ENCODE measurements around the gene ATP12A.

DNA sequence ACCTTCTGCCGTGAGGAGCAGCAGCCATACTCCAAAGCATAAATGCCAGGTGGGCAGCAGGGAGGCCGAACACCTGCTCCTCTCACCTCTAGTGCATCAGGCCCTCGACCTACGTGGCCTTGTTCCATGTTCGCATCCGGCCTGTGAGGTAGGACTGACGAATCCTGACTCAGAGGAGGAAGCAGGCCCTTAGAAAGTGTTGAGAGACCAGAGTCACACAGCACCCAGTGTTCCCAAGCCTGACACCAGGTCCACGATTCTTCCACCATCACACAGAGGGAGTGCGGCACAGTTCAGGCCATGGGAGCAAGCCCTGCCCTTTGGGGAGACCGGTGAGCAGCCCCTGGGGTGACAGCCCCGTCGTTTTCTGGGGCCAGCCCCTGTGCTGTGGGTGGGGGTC lies 14.7 kb downstream of the ATP12A start:
- TF ChIP-seq TARDBP (IDR thresholded peaks at IDR 0.05) (no peak), SP1 (IDR thresholded peaks at IDR 0.05) (no peak), SUZ12 (IDR thresholded peaks at IDR 0.05) (no peak), LEF1 (IDR thresholded peaks at IDR 0.05; ENCODE audit: borderline replicate concordance) (no peak), BHLHE40 (IDR thresholded peaks at IDR 0.05; ENCODE audit: borderline replicate concordance) (no peak), HDGF (IDR thresholded peaks at IDR 0.05; ENCODE audit: borderline replicate concordance) (no peak), FOXA1 (IDR thresholded peaks at IDR 0.05) (no peak), NFRKB (IDR thresholded peaks at IDR 0.05) (no peak), ARNT (IDR thresholded peaks at IDR 0.05) (no peak), L3MBTL2 (conservative IDR thresholded peaks at IDR 0.05) (no peak)
- TF ChIP-seq, protein P1, sequence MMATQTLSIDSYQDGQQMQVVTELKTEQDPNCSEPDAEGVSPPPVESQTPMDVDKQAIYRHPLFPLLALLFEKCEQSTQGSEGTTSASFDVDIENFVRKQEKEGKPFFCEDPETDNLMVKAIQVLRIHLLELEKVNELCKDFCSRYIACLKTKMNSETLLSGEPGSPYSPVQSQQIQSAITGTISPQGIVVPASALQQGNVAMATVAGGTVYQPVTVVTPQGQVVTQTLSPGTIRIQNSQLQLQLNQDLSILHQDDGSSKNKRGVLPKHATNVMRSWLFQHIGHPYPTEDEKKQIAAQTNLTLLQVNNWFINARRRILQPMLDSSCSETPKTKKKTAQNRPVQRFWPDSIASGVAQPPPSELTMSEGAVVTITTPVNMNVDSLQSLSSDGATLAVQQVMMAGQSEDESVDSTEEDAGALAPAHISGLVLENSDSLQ (IDR thresholded peaks at IDR 0.05) = no peak

All from HEK293T (cell line).